Liver (tissue), 9 donors: ENCODE results near the gene LHCGR. TPM values are rescaled to one million over a fixed set of nuclear protein-coding genes. Genes with fewer than 3 reads are reported as not detected.

ENCODE experiments used
- DNase-seq: peaks from one replicate; pipeline ENCODE4 v3.0.0-alpha.2; 2017; ENCODE audit warnings: low spot score
- H3K27ac ChIP-seq, 2 donors: one replicate each; pipeline ENCODE4 v1.7.0; 2013; ENCODE audit warnings: inconsistent platforms in 2 of 2, low read length in 2 of 2, control low read depth in 1 of 2, low read depth in 1 of 2, mild to moderate bottlenecking in 1 of 2
- H3K27me3 ChIP-seq, 4 donors: one replicate each; pipeline versions ENCODE4 v1.6.1 to v1.7.0; 2013; ENCODE audit warnings: low read length in 3 of 4, inconsistent platforms in 1 of 4, mild to moderate bottlenecking in 1 of 4, moderate library complexity in 1 of 4; ENCODE audit not compliant: control insufficient read depth in 4 of 4, insufficient read depth in 4 of 4
- H3K36me3 ChIP-seq, 4 donors: one replicate each; pipeline versions ENCODE4 v1.6.1 to v1.7.0; 2013; ENCODE audit warnings: low read length in 3 of 4, mild to moderate bottlenecking in 3 of 4, low read depth in 1 of 4, moderate library complexity in 1 of 4; ENCODE audit not compliant: control insufficient read depth in 4 of 4, insufficient read depth in 3 of 4
- H3K4me1 ChIP-seq, 4 donors: one replicate each; pipeline versions ENCODE4 v1.6.1 to v1.7.0; 2013; ENCODE audit warnings: low read length in 3 of 4, mild to moderate bottlenecking in 3 of 4, moderate library complexity in 1 of 4; ENCODE audit not compliant: control insufficient read depth in 4 of 4, insufficient read depth in 4 of 4
- H3K4me3 ChIP-seq, 3 donors: one replicate each; pipeline versions ENCODE4 v1.6.1 to v1.7.0; 2013; ENCODE audit warnings: low read length in 3 of 3, control low read depth in 1 of 3, low read depth in 1 of 3, mild to moderate bottlenecking in 1 of 3
- H3K9ac ChIP-seq, 2 donors: one replicate each; pipeline ENCODE4 v1.7.0; 2013; ENCODE audit warnings: low read length in 2 of 2, mild to moderate bottlenecking in 2 of 2, moderate library complexity in 2 of 2, control low read depth in 1 of 2, low read depth in 1 of 2
- H3K9me3 ChIP-seq, 4 donors: one replicate each; pipeline versions ENCODE4 v1.6.1 to v1.7.0; 2013; ENCODE audit warnings: low read length in 3 of 4; ENCODE audit not compliant: control insufficient read depth in 4 of 4
- EGR1 ChIP-seq, 2 donors: IDR thresholded peaks; 2 replicates each; pipeline ENCODE4 v1.6.1; 2016 to 2018; ENCODE audit warnings: antibody characterized with exemption in 2 of 2, low read depth in 2 of 2
- FOXA1 ChIP-seq: IDR thresholded peaks from 2 replicates; pipeline ENCODE4 v1.6.1; 2016; ENCODE audit warnings: antibody characterized with exemption
- FOXA2 ChIP-seq: IDR thresholded peaks from 2 replicates; pipeline ENCODE4 v1.6.1; 2016; ENCODE audit warnings: antibody characterized with exemption
- GABPA ChIP-seq, 2 donors: IDR thresholded peaks in 1 of 2; conservative IDR thresholded peaks in 1 of 2; 2 replicates each; pipeline ENCODE4 v1.6.1; 2016; ENCODE audit warnings: antibody characterized with exemption in 2 of 2, mild to moderate bottlenecking in 1 of 2, moderate library complexity in 1 of 2
- JUND ChIP-seq, 2 donors: IDR thresholded peaks; 2 replicates each; pipeline ENCODE4 v1.6.1; 2016; ENCODE audit warnings: antibody characterized with exemption in 2 of 2
- NR2F2 ChIP-seq: IDR thresholded peaks from 2 replicates; pipeline ENCODE4 v1.6.1; 2016; ENCODE audit warnings: antibody characterized with exemption
- RAD21 ChIP-seq, 2 donors: IDR thresholded peaks; 2 replicates each; pipeline ENCODE4 v1.6.1; 2016; ENCODE audit warnings: antibody characterized with exemption in 2 of 2, mild to moderate bottlenecking in 2 of 2
- RXRA ChIP-seq, 2 donors: IDR thresholded peaks; 2 replicates each; pipeline ENCODE4 v1.6.1; 2017 to 2018; ENCODE audit warnings: antibody characterized with exemption in 2 of 2, mild to moderate bottlenecking in 1 of 2
- SP1 ChIP-seq: IDR thresholded peaks from 2 replicates; pipeline ENCODE4 v1.6.1; 2018; ENCODE audit warnings: antibody characterized with exemption, mild to moderate bottlenecking
- TAF1 ChIP-seq: conservative IDR thresholded peaks from 2 replicates; pipeline ENCODE4 v1.6.1; 2016; ENCODE audit warnings: antibody characterized with exemption, mild to moderate bottlenecking
- WGBS: extraction: QIAGEN DNeasy Blood & Tissue Kit; methylation state at CpG from one replicate; pipeline ENCODE4 v1.1.7; 2013; 5-methylcytosine and 5-hydroxymethylcytosine counted together
- polyA plus RNA-seq, 2 donors: library from polyadenylated mRNA; stranded (reverse) in 1 of 2; unstranded in 1 of 2; fragments of 200-250 nt in 1 of 2; fragments of >200 nt in 1 of 2; fragmentation: Nextera tagmentation in 1 of 2; extraction: Ambion mirVana in 1 of 2; gene quantifications; one replicate each; pipeline versions ENCODE4 v1.2.1 to v1.2.3, GENCODE V29; 2013 to 2015
- total RNA-seq, 2 donors: library from RNA; depleted of rRNA; stranded (reverse); fragments of >200 nt; gene quantifications; one replicate each; pipeline ENCODE4 v1.2.3, GENCODE V29; 2014
- TF ChIP-seq, protein P1 (sequence below): IDR thresholded peaks from 2 replicates; pipeline ENCODE4 v1.6.1; 2016; ENCODE audit warnings: antibody characterized with exemption
- TF ChIP-seq, protein P2 (sequence below): IDR thresholded peaks from 2 replicates; pipeline ENCODE4 v1.6.1; 2016; ENCODE audit warnings: antibody characterized with exemption
- TF ChIP-seq, protein P3 (sequence below): IDR thresholded peaks from 2 replicates; pipeline ENCODE4 v1.6.1; 2016; ENCODE audit warnings: antibody characterized with exemption, mild to moderate bottlenecking
- TF ChIP-seq, protein P4 (sequence below): fragments of 150-350 bp; IDR thresholded peaks from 2 replicates; pipeline ENCODE4 v1.5.1; 2017; ENCODE audit warnings: improper control_type of control experiment, low read depth, low read length; ENCODE audit not compliant: missing input control
- TF ChIP-seq, protein P5 (sequence below): IDR thresholded peaks from 2 replicates; pipeline ENCODE4 v1.6.1; 2016; ENCODE audit warnings: antibody characterized with exemption
- donor health status: healthy.
- donor health status: healthy.
- donor health status: healthy.
- donor health status: healthy.
- donor health status: healthy.

The LHCGR gene
- total and polyA plus RNA-seq, 4 donors, result not detected

- DNase-seq, result no peak
- no peaks in the 10 kb centered on the region for H3K4me1 ChIP-seq
- H3K4me3 ChIP-seq, result no peak overlapping the region
- H3K27me3 ChIP-seq, result no peaks in the 10 kb centered on the region
- no peak overlapping the region for H3K9ac ChIP-seq
- no peaks in the 10 kb centered on the region for H3K36me3 ChIP-seq
- H3K27ac ChIP-seq, result no peak overlapping the region
- no peak for TF ChIP-seq FOXA1
- no peak for TF ChIP-seq SP1
- TF ChIP-seq, protein P1, sequence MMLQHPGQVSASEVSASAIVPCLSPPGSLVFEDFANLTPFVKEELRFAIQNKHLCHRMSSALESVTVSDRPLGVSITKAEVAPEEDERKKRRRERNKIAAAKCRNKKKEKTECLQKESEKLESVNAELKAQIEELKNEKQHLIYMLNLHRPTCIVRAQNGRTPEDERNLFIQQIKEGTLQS, result no peak
- TF ChIP-seq, protein P2, sequence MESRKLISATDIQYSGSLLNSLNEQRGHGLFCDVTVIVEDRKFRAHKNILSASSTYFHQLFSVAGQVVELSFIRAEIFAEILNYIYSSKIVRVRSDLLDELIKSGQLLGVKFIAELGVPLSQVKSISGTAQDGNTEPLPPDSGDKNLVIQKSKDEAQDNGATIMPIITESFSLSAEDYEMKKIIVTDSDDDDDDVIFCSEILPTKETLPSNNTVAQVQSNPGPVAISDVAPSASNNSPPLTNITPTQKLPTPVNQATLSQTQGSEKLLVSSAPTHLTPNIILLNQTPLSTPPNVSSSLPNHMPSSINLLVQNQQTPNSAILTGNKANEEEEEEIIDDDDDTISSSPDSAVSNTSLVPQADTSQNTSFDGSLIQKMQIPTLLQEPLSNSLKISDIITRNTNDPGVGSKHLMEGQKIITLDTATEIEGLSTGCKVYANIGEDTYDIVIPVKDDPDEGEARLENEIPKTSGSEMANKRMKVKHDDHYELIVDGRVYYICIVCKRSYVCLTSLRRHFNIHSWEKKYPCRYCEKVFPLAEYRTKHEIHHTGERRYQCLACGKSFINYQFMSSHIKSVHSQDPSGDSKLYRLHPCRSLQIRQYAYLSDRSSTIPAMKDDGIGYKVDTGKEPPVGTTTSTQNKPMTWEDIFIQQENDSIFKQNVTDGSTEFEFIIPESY, result no peak
- TF ChIP-seq, protein P3, sequence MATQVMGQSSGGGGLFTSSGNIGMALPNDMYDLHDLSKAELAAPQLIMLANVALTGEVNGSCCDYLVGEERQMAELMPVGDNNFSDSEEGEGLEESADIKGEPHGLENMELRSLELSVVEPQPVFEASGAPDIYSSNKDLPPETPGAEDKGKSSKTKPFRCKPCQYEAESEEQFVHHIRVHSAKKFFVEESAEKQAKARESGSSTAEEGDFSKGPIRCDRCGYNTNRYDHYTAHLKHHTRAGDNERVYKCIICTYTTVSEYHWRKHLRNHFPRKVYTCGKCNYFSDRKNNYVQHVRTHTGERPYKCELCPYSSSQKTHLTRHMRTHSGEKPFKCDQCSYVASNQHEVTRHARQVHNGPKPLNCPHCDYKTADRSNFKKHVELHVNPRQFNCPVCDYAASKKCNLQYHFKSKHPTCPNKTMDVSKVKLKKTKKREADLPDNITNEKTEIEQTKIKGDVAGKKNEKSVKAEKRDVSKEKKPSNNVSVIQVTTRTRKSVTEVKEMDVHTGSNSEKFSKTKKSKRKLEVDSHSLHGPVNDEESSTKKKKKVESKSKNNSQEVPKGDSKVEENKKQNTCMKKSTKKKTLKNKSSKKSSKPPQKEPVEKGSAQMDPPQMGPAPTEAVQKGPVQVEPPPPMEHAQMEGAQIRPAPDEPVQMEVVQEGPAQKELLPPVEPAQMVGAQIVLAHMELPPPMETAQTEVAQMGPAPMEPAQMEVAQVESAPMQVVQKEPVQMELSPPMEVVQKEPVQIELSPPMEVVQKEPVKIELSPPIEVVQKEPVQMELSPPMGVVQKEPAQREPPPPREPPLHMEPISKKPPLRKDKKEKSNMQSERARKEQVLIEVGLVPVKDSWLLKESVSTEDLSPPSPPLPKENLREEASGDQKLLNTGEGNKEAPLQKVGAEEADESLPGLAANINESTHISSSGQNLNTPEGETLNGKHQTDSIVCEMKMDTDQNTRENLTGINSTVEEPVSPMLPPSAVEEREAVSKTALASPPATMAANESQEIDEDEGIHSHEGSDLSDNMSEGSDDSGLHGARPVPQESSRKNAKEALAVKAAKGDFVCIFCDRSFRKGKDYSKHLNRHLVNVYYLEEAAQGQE, result no peak
- TF ChIP-seq EGR1 (IDR thresholded peaks at IDR 0.05; ENCODE audit: low read depth in 2 of 2), result no peak
- no peak for TF ChIP-seq TAF1
- TF ChIP-seq, protein P4, sequence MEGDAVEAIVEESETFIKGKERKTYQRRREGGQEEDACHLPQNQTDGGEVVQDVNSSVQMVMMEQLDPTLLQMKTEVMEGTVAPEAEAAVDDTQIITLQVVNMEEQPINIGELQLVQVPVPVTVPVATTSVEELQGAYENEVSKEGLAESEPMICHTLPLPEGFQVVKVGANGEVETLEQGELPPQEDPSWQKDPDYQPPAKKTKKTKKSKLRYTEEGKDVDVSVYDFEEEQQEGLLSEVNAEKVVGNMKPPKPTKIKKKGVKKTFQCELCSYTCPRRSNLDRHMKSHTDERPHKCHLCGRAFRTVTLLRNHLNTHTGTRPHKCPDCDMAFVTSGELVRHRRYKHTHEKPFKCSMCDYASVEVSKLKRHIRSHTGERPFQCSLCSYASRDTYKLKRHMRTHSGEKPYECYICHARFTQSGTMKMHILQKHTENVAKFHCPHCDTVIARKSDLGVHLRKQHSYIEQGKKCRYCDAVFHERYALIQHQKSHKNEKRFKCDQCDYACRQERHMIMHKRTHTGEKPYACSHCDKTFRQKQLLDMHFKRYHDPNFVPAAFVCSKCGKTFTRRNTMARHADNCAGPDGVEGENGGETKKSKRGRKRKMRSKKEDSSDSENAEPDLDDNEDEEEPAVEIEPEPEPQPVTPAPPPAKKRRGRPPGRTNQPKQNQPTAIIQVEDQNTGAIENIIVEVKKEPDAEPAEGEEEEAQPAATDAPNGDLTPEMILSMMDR, result no peak
- no peak for TF ChIP-seq FOXA2
- no peak for TF ChIP-seq NR2F2
- no peak for TF ChIP-seq GABPA (IDR thresholded peaks at IDR 0.05 in 1 of 2, conservative IDR thresholded peaks at IDR 0.05 in 1 of 2)
- TF ChIP-seq, protein P5, sequence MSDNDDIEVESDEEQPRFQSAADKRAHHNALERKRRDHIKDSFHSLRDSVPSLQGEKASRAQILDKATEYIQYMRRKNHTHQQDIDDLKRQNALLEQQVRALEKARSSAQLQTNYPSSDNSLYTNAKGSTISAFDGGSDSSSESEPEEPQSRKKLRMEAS, result no peak
- TF ChIP-seq JUND (IDR thresholded peaks at IDR 0.05), result no peak
- no peak for TF ChIP-seq RXRA (IDR thresholded peaks at IDR 0.05)
- WGBS, result 65% methylated on average over 2 of the region's 2 CpGs
- H3K9me3 ChIP-seq, result no peaks in the 10 kb centered on the region
These were observed 56.1 kb downstream of the LHCGR start for GRCh38 chr2:48699348-48699930.

DNA sequence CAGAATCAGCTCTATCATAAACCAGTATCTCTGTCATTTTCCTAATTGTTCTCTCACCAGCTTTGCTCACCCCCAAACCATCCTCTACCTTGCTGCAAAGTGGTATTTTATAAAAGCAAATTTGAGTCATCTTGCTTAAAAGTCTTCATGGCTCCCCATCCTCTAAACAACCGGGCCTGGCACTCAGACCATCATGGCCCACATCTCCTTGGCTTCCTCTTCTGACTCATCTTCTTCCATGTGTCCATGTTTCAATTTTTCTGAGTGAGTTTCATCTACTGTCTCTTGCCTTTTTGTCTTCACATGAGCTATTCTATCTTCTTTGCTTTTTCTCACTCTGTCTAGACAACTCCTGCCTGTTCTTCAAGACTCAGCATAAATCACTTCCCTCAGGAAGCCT is 58.6 kb downstream of the LHCGR start:
- Histone ChIP-seq H3K4me3 (no peak overlapping the region), H3K27ac (no peak overlapping the region), H3K27me3 (no peaks in the 10 kb centered on the region), H3K36me3 (no peaks in the 10 kb centered on the region), H3K9me3 (no peaks in the 10 kb centered on the region), H3K9ac (no peak overlapping the region), H3K4me1 (no peaks in the 10 kb centered on the region)
- TF ChIP-seq NR2F2 (no peak), GABPA (IDR thresholded peaks at IDR 0.05 in 1 of 2, conservative IDR thresholded peaks at IDR 0.05 in 1 of 2) (no peak), RAD21 (IDR thresholded peaks at IDR 0.05) (no peak), JUND (IDR thresholded peaks at IDR 0.05) (no peak)
- TF ChIP-seq, protein P2, result no peak
- TF ChIP-seq, protein P1, result no peak
- TF ChIP-seq, protein P5, result no peak
- TF ChIP-seq, protein P4, result no peak
- 57% methylated on average over 1 of the region's 1 CpG for WGBS
- no peak for DNase-seq
